K562 (cell line): Measurements from ENCODE around the gene TRAF3IP3. TPM values are rescaled to one million over a fixed set of nuclear protein-coding genes. Genes with fewer than 3 reads are reported as not detected.

ENCODE experiments used
- BCOR ChIP-seq: fragments of 450-650 bp; IDR thresholded peaks from 2 replicates; pipeline ENCODE4 v1.6.1; 2016
- CHD2 ChIP-seq: IDR thresholded peaks from 2 replicates; pipeline ENCODE4 v1.6.1; 2011; ENCODE audit warnings: low read depth, low read length
- ELK3 ChIP-seq: fragments of 450-650 bp; formaldehyde crosslinking; IDR thresholded peaks from 2 replicates; pipeline ENCODE4 v1.4.0; 2020; ENCODE audit warnings: mild to moderate bottlenecking
- FIP1L1 ChIP-seq: fragments of 200-400 bp; formaldehyde crosslinking; IDR thresholded peaks from 2 replicates; pipeline ENCODE4 v1.6.1; 2018; ENCODE audit warnings: mild to moderate bottlenecking, low read depth, low read length; ENCODE audit not compliant: poor library complexity, severe bottlenecking
- FOXJ2 ChIP-seq: fragments of 200-800 bp; sonication (Bioruptor generic); IDR thresholded peaks from 2 replicates; pipeline ENCODE4 v1.6.1; 2016; ENCODE audit warnings: missing genetic modification characterization, missing compliant biosample characterization
- FOXO4 ChIP-seq: fragments of 450-650 bp; formaldehyde crosslinking; IDR thresholded peaks from 2 replicates; pipeline ENCODE4 v1.4.0; 2020; ENCODE audit warnings: mild to moderate bottlenecking, moderate library complexity
- HDAC2 ChIP-seq: fragments of 450-650 bp; IDR thresholded peaks from 2 replicates; pipeline ENCODE4 v1.6.1; 2016; ENCODE audit warnings: mild to moderate bottlenecking
- HDAC6 ChIP-seq: IDR thresholded peaks from 2 replicates; pipeline ENCODE4 v1.6.1; 2012; ENCODE audit warnings: low read depth, mild to moderate bottlenecking, control low read depth, inconsistent platforms, low read length, moderate library complexity
- MEF2D ChIP-seq: conservative IDR thresholded peaks from 2 replicates; pipeline ENCODE4 v1.6.1; 2016; ENCODE audit warnings: low read depth, missing genetic modification characterization, missing compliant biosample characterization
- MYNN ChIP-seq, 2 experiments: sonication (generic); formaldehyde crosslinking in 1 of 2; IDR thresholded peaks; 2 replicates each; pipeline versions ENCODE4 v1.5.0 to v1.6.1; 2016 to 2020; ENCODE audit warnings: antibody characterized with exemption in 1 of 2, missing genetic modification reagents in 1 of 2
- POLR2A ChIP-seq: fragments of 450-650 bp; conservative IDR thresholded peaks from 2 replicates; pipeline ENCODE4 v1.6.1; 2016
- PTTG1 ChIP-seq: fragments of 450-650 bp; IDR thresholded peaks from 2 replicates; pipeline ENCODE4 v1.6.1; 2016; ENCODE audit warnings: low read depth, mild to moderate bottlenecking, missing genetic modification characterization, missing compliant biosample characterization
- SETDB1 ChIP-seq: IDR thresholded peaks from one replicate; pipeline ENCODE4 v1.6.1; 2012; ENCODE audit warnings: low read length, control low read depth, inconsistent platforms
- SMARCA4 ChIP-seq: fragments of 450-650 bp; IDR thresholded peaks from 2 replicates; pipeline ENCODE4 v1.6.1; 2016
- SMARCE1 ChIP-seq: fragments of 450-650 bp; IDR thresholded peaks from 2 replicates; pipeline ENCODE4 v1.7.1; 2016; ENCODE audit warnings: mild to moderate bottlenecking
- TCF3 ChIP-seq: sonication (generic); formaldehyde crosslinking; IDR thresholded peaks from 2 replicates; pipeline ENCODE4 v1.4.0; 2020; ENCODE audit warnings: mild to moderate bottlenecking, missing genetic modification reagents
- TFAM ChIP-seq: fragments of 250-450 bp; sonication (Bioruptor Pico); conservative IDR thresholded peaks from 2 replicates; pipeline ENCODE4 v1.5.0; 2021; ENCODE audit warnings: mild to moderate bottlenecking, moderate library complexity
- TRIM28 ChIP-seq: fragments of 450-650 bp; IDR thresholded peaks from 2 replicates; pipeline ENCODE4 v1.6.1; 2017
- ZNF444 ChIP-seq: fragments of 250-450 bp; sonication (Bioruptor Pico); IDR thresholded peaks from 2 replicates; pipeline ENCODE4 v1.4.0; 2020; ENCODE audit warnings: mild to moderate bottlenecking, moderate library complexity
- ZNF507 ChIP-seq: conservative IDR thresholded peaks from 2 replicates; pipeline ENCODE4 v1.6.1; 2017; ENCODE audit warnings: missing genetic modification characterization, missing compliant biosample characterization
- ZNF830 ChIP-seq: fragments of 250-450 bp; sonication (Bioruptor Pico); IDR thresholded peaks from 2 replicates; pipeline ENCODE4 v1.5.0; 2021; ENCODE audit warnings: mild to moderate bottlenecking
- polyA plus RNA-seq, 8 experiments: library from polyadenylated mRNA; depleted of rRNA in 4 of 8; stranded (reverse) in 5 of 8; unstranded in 3 of 8; fragments of >200 nt; fragmentation: Nextera tagmentation in 2 of 8; fragmentation: Illumina TruSeq in 1 of 8; extraction: Ambion mirVana in 2 of 8; extraction: Trizol in 1 of 8; gene quantifications; 2 replicates each; pipeline versions ENCODE4 v1.2.1 to v1.2.3, GENCODE V29; 2011 to 2014; ENCODE audit warnings: inconsistent platforms in 1 of 8, missing spikeins in 1 of 8
- total RNA-seq, 7 experiments: library from RNA; depleted of rRNA in 6 of 7; stranded (reverse); fragments of >200 nt in 6 of 7; fragmentation: Illumina TruSeq in 2 of 7; extraction: Trizol in 2 of 7; gene quantifications; 2 replicates each; pipeline versions ENCODE4 v1.2.1 to v1.2.3, GENCODE V29; 2011 to 2021; ENCODE audit warnings: low replicate concordance in 1 of 7
- TF ChIP-seq, protein P1 (sequence below): sonication (generic); formaldehyde crosslinking; IDR thresholded peaks from 2 replicates; pipeline ENCODE4 v1.8.1; 2023; ENCODE audit warnings: mild to moderate bottlenecking, missing genetic modification reagents
- TF ChIP-seq, protein P2 (sequence below): fragments of 450-650 bp; formaldehyde crosslinking; IDR thresholded peaks from 2 replicates; pipeline ENCODE4 v1.4.0; 2022; ENCODE audit warnings: missing genetic modification characterization
- TF ChIP-seq, protein P3 (sequence below): fragments of 250-450 bp; sonication (Bioruptor Pico); IDR thresholded peaks from 2 replicates; pipeline ENCODE4 v1.8.0; 2021; ENCODE audit warnings: moderate library complexity, mild to moderate bottlenecking, inconsistent platforms
- TF ChIP-seq, protein P4 (sequence below): fragments of 450-650 bp; conservative IDR thresholded peaks from 2 replicates; pipeline ENCODE4 v1.6.1; 2016; ENCODE audit warnings: missing genetic modification characterization, low read depth, mild to moderate bottlenecking, control low read depth, missing compliant biosample characterization

TRAF3IP3 gene
- total and polyA plus RNA-seq, 9 of the 15 experiments (the other 6 are each of a cell fraction or from before 2014, with no cell fraction given) = 0.06 to 1.1 (median 0.31) TPM

DNA sequence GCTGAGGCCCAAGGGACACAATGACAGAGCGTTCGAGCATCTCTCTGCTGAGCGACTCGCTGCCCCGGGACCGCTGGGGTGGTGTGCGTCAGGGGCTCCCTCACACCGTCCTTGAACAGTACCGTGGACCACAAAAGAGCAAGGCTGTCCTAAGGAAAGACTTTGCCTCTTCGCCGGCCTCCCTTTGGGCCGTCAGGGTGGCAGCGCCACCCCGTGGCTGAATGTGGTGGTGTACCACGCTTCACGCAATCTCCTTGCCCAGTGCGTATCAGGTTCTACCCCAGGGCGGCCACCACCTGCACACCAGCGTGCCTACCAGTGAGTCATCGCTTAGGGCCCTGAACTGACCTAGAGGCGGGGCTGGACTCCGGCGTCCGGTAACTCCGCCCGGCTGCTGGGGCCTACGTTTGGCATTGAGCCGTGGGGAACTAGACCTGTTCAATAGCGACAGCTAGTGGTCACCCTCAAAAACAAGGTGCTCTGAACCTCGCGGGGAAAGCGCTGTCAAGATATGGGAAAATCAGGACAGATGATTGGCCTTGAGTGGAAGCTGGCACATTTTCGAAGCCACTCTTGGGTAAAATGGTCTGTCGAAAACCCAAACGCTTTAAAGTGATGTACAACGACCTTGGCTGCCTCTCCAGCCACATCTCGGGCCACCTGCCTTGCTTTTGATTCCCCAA is 8.1 kb upstream of the TRAF3IP3 start (continued):
- TF ChIP-seq PTTG1 (tag) = no peak
- no peak for TF ChIP-seq CHD2
- TF ChIP-seq TFAM (CRISPR knock-in tag) = no peak
- TF ChIP-seq SMARCA4 = peak; percentile 82
- TF ChIP-seq ZNF830 (CRISPR knock-in tag) = no peak
- no peak for TF ChIP-seq ZNF444 (CRISPR knock-in tag)
- TF ChIP-seq, protein P1, sequence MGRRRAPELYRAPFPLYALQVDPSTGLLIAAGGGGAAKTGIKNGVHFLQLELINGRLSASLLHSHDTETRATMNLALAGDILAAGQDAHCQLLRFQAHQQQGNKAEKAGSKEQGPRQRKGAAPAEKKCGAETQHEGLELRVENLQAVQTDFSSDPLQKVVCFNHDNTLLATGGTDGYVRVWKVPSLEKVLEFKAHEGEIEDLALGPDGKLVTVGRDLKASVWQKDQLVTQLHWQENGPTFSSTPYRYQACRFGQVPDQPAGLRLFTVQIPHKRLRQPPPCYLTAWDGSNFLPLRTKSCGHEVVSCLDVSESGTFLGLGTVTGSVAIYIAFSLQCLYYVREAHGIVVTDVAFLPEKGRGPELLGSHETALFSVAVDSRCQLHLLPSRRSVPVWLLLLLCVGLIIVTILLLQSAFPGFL (CRISPR knock-in tag) = peak; percentile 99
- no peak for TF ChIP-seq SETDB1
- TF ChIP-seq, protein P2, sequence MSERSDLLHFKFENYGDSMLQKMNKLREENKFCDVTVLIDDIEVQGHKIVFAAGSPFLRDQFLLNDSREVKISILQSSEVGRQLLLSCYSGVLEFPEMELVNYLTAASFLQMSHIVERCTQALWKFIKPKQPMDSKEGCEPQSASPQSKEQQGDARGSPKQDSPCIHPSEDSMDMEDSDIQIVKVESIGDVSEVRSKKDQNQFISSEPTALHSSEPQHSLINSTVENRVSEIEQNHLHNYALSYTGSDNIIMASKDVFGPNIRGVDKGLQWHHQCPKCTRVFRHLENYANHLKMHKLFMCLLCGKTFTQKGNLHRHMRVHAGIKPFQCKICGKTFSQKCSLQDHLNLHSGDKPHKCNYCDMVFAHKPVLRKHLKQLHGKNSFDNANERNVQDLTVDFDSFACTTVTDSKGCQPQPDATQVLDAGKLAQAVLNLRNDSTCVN = no peak
- no peak for TF ChIP-seq FOXJ2 (tag)
- TF ChIP-seq ELK3 (CRISPR knock-in tag) = no peak
- TF ChIP-seq, protein P3, sequence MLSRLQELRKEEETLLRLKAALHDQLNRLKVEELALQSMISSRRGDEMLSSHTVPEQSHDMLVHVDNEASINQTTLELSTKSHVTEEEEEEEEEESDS (CRISPR knock-in tag) = no peak
- no peak for TF ChIP-seq HDAC6
- peak; percentile 78; the same call in 1 of the 2 replicates for TF ChIP-seq SMARCE1
- TF ChIP-seq BCOR = 0 out of 2 replicates have a peak, but pooled peaks have one; percentile 36
- TF ChIP-seq, protein P4, sequence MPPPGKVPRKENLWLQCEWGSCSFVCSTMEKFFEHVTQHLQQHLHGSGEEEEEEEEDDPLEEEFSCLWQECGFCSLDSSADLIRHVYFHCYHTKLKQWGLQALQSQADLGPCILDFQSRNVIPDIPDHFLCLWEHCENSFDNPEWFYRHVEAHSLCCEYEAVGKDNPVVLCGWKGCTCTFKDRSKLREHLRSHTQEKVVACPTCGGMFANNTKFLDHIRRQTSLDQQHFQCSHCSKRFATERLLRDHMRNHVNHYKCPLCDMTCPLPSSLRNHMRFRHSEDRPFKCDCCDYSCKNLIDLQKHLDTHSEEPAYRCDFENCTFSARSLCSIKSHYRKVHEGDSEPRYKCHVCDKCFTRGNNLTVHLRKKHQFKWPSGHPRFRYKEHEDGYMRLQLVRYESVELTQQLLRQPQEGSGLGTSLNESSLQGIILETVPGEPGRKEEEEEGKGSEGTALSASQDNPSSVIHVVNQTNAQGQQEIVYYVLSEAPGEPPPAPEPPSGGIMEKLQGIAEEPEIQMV (tag) = 0 out of 2 replicates have a peak, but pooled peaks have one; percentile 50
- TF ChIP-seq MYNN (IDR thresholded peaks at IDR 0.05) = peak; percentile 93
- no peak for TF ChIP-seq MYNN (CRISPR knock-in tag; IDR thresholded peaks at IDR 0.05)
- no peak for TF ChIP-seq FOXO4 (CRISPR knock-in tag)
- TF ChIP-seq POLR2A = no peak
- TF ChIP-seq TRIM28 = no peak; the same call in 1 of the 2 replicates
- no peak for TF ChIP-seq FIP1L1
- TF ChIP-seq MEF2D (tag) = no peak
- TF ChIP-seq ZNF507 (tag) = no peak
- TF ChIP-seq TCF3 (CRISPR knock-in tag) = peak; percentile 59
- peak; percentile 87 for TF ChIP-seq HDAC2
